HepG2 (cell line): ENCODE data around the gene RBBP8NL. TPM values are rescaled to one million over a fixed set of nuclear protein-coding genes. Genes with fewer than 3 reads are reported as not detected.

Source experiments
- AGO1 ChIP-seq: fragments of 200-400 bp; formaldehyde crosslinking; IDR thresholded peaks from 2 replicates; pipeline ENCODE4 v1.6.1; 2017; ENCODE audit warnings: mild to moderate bottlenecking, low read depth, low read length, moderate library complexity; ENCODE audit not compliant: poor library complexity, severe bottlenecking
- DNMT1 ChIP-seq: sonication (generic); formaldehyde crosslinking; IDR thresholded peaks from 2 replicates; pipeline ENCODE4 v1.5.1; 2020; ENCODE audit warnings: mild to moderate bottlenecking, missing genetic modification reagents
- EED ChIP-seq: sonication (generic); formaldehyde crosslinking; IDR thresholded peaks from 2 replicates; pipeline ENCODE4 v1.5.0; 2020; ENCODE audit warnings: mild to moderate bottlenecking, missing genetic modification reagents
- FOXJ3 ChIP-seq: sonication (generic); formaldehyde crosslinking; IDR thresholded peaks from 2 replicates; pipeline ENCODE4 v1.4.0; 2020; ENCODE audit warnings: missing genetic modification reagents, mild to moderate bottlenecking, borderline replicate concordance
- FOXO1 ChIP-seq: sonication (generic); formaldehyde crosslinking; IDR thresholded peaks from 2 replicates; pipeline ENCODE4 v1.4.0; 2020; ENCODE audit warnings: missing genetic modification reagents
- GFI1 ChIP-seq: sonication (generic); formaldehyde crosslinking; IDR thresholded peaks from 2 replicates; pipeline ENCODE4 v1.5.0; 2020; ENCODE audit warnings: missing genetic modification reagents, mild to moderate bottlenecking, borderline replicate concordance
- IRF2 ChIP-seq: IDR thresholded peaks from 2 replicates; pipeline ENCODE4 v1.6.1; 2018; ENCODE audit warnings: missing genetic modification reagents, missing compliant biosample characterization
- MATR3 ChIP-seq: sonication (generic); formaldehyde crosslinking; IDR thresholded peaks from 2 replicates; pipeline ENCODE4 v1.4.0; 2020; ENCODE audit warnings: missing genetic modification reagents
- MAZ ChIP-seq, 2 experiments: sonication (generic) in 1 of 2; formaldehyde crosslinking in 1 of 2; IDR thresholded peaks; 2 replicates each; pipeline versions ENCODE4 v1.5.0 to v1.6.1; 2012 to 2020; ENCODE audit warnings: low read depth in 2 of 2, mild to moderate bottlenecking in 2 of 2, borderline replicate concordance in 1 of 2, improper control_type of control experiment in 1 of 2, low read length in 1 of 2, missing genetic modification reagents in 1 of 2, moderate library complexity in 1 of 2
- NFKB2 ChIP-seq: sonication (generic); formaldehyde crosslinking; IDR thresholded peaks from 2 replicates; pipeline ENCODE4 v1.4.0; 2020; ENCODE audit warnings: missing genetic modification reagents, borderline replicate concordance
- NR0B2 ChIP-seq: sonication (generic); formaldehyde crosslinking; IDR thresholded peaks from 2 replicates; pipeline ENCODE4 v1.4.0; 2020; ENCODE audit warnings: mild to moderate bottlenecking, missing genetic modification reagents
- SIN3A ChIP-seq: IDR thresholded peaks from 2 replicates; pipeline ENCODE4 v1.6.1; 2011; ENCODE audit warnings: low read depth, mild to moderate bottlenecking, control low read depth, low read length, borderline replicate concordance
- TBP ChIP-seq: sonication (generic); formaldehyde crosslinking; IDR thresholded peaks from 2 replicates; pipeline ENCODE4 v1.5.0; 2020; ENCODE audit warnings: missing genetic modification reagents
- TBX2 ChIP-seq: sonication (generic); formaldehyde crosslinking; IDR thresholded peaks from 2 replicates; pipeline ENCODE4 v1.5.0; 2020; ENCODE audit warnings: missing genetic modification reagents, mild to moderate bottlenecking, borderline replicate concordance
- ZNF136 ChIP-seq: sonication (generic); formaldehyde crosslinking; IDR thresholded peaks from 2 replicates; pipeline ENCODE4 v1.8.1; 2022; ENCODE audit warnings: low read depth, mild to moderate bottlenecking, moderate library complexity, missing genetic modification reagents
- ZNF18 ChIP-seq: sonication (generic); formaldehyde crosslinking; IDR thresholded peaks from 2 replicates; pipeline ENCODE4 v1.8.0; 2022; ENCODE audit warnings: mild to moderate bottlenecking, missing genetic modification reagents; ENCODE audit not compliant: insufficient replicate concordance
- ZNF230 ChIP-seq: sonication (generic); formaldehyde crosslinking; IDR thresholded peaks from 2 replicates; pipeline ENCODE4 v1.4.0; 2020; ENCODE audit warnings: mild to moderate bottlenecking, missing genetic modification reagents
- ZNF232 ChIP-seq: sonication (generic); formaldehyde crosslinking; IDR thresholded peaks from 2 replicates; pipeline ENCODE4 v1.4.0; 2020; ENCODE audit warnings: missing genetic modification reagents, borderline replicate concordance
- ZNF281 ChIP-seq: sonication (generic); formaldehyde crosslinking; IDR thresholded peaks from 2 replicates; pipeline ENCODE4 v1.4.0; 2020; ENCODE audit warnings: missing genetic modification reagents, borderline replicate concordance
- ZNF33A ChIP-seq: sonication (generic); formaldehyde crosslinking; IDR thresholded peaks from 2 replicates; pipeline ENCODE4 v1.5.1; 2020; ENCODE audit warnings: missing genetic modification reagents, mild to moderate bottlenecking, moderate library complexity, borderline replicate concordance
- ZNF431 ChIP-seq: sonication (generic); formaldehyde crosslinking; IDR thresholded peaks from 2 replicates; pipeline ENCODE4 v1.9.0; 2022; ENCODE audit warnings: missing genetic modification reagents, low read depth, mild to moderate bottlenecking, borderline replicate concordance
- ZNF589 ChIP-seq: sonication (generic); formaldehyde crosslinking; conservative IDR thresholded peaks from 2 replicates; pipeline ENCODE4 v1.8.0; 2022; ENCODE audit warnings: mild to moderate bottlenecking, moderate library complexity, missing genetic modification reagents
- ZNF788 ChIP-seq: sonication (generic); formaldehyde crosslinking; IDR thresholded peaks from 2 replicates; pipeline ENCODE4 v1.5.0; 2020; ENCODE audit warnings: mild to moderate bottlenecking, missing genetic modification reagents, borderline replicate concordance
- polyA plus RNA-seq, 8 experiments: library from polyadenylated mRNA; depleted of rRNA in 3 of 8; stranded (reverse) in 7 of 8; unstranded in 1 of 8; fragments of >200 nt; fragmentation: Illumina TruSeq in 4 of 8; extraction: Trizol in 4 of 8; gene quantifications; 2 replicates each; pipeline versions ENCODE4 v1.2.1 to v1.2.3, GENCODE V29; 2011 to 2016; ENCODE audit warnings: low read depth in 4 of 8, missing spikeins in 1 of 8, mixed read lengths in 1 of 8; ENCODE audit not compliant: insufficient read depth in 1 of 8
- total RNA-seq, 5 experiments: library from RNA; depleted of rRNA; stranded (reverse); fragments of >200 nt; fragmentation: Illumina TruSeq; extraction: Trizol; gene quantifications; 2 replicates each; pipeline ENCODE4 v1.2.3, GENCODE V29; 2016; ENCODE audit warnings: low read depth in 1 of 5

The RBBP8NL gene
- total and polyA plus RNA-seq, 2 of the 13 experiments (the other 11 are each of a cell fraction or from before 2014, with no cell fraction given), result 0.69 to 0.86 TPM

GRCh38 chr20:62472138-62472940 is 45.0 kb upstream of the RBBP8NL start (continued):
- TF ChIP-seq ZNF281 (CRISPR knock-in tag) (0 out of 2 replicates have a peak, but pooled peaks have one; percentile 49), ZNF589 (CRISPR knock-in tag) (no peak), FOXO1 (CRISPR knock-in tag) (no peak), ZNF136 (CRISPR knock-in tag) (peak; percentile 85; the same call in 1 of the 2 replicates), EED (CRISPR knock-in tag) (no peak), AGO1 (peak; percentile 36), ZNF788 (peak; percentile 27; the same call in 1 of the 2 replicates), SIN3A (no peak), GFI1 (CRISPR knock-in tag) (no peak; the same call in 1 of the 2 replicates), ZNF431 (no peak), NR0B2 (CRISPR knock-in tag) (peak; percentile 43; the same call in 1 of the 2 replicates), NFKB2 (CRISPR knock-in tag) (0 out of 2 replicates have a peak, but pooled peaks have one; percentile 35), TBP (CRISPR knock-in tag) (0 out of 2 replicates have a peak, but pooled peaks have one; percentile 24), MATR3 (CRISPR knock-in tag) (no peak), MAZ (IDR thresholded peaks at IDR 0.05; ENCODE audit: borderline replicate concordance, low read depth, low read length) (no peak), MAZ (CRISPR knock-in tag; IDR thresholded peaks at IDR 0.05; ENCODE audit: low read depth) (0 out of 2 replicates have a peak, but pooled peaks have one; percentile 30), FOXJ3 (peak; percentile 31; the same call in 1 of the 2 replicates), DNMT1 (CRISPR knock-in tag) (0 out of 2 replicates have a peak, but pooled peaks have one; percentile 79), ZNF232 (peak; percentile 61; the same call in 1 of the 2 replicates), ZNF33A (CRISPR knock-in tag) (no peak), ZNF18 (CRISPR knock-in tag) (no peak), TBX2 (CRISPR knock-in tag) (peak; percentile 49; the same call in 1 of the 2 replicates), IRF2 (CRISPR knock-in tag) (no peak), ZNF230 (CRISPR knock-in tag) (0 out of 2 replicates have a peak, but pooled peaks have one; percentile 10)
